ENCODE data around the gene MEPCE. TPM values are rescaled to one million over a fixed set of nuclear protein-coding genes. Genes with fewer than 3 reads are reported as not detected.
"Not testable (repeated sequence)": the region's sequence is repeated elsewhere in the genome, so short reads cannot be mapped to it uniquely, and the experiment has no call there.

MEPCE gene
- total RNA-seq, 2 donors from 2014 or later, result 44.0 to 60.5 TPM

DNA sequence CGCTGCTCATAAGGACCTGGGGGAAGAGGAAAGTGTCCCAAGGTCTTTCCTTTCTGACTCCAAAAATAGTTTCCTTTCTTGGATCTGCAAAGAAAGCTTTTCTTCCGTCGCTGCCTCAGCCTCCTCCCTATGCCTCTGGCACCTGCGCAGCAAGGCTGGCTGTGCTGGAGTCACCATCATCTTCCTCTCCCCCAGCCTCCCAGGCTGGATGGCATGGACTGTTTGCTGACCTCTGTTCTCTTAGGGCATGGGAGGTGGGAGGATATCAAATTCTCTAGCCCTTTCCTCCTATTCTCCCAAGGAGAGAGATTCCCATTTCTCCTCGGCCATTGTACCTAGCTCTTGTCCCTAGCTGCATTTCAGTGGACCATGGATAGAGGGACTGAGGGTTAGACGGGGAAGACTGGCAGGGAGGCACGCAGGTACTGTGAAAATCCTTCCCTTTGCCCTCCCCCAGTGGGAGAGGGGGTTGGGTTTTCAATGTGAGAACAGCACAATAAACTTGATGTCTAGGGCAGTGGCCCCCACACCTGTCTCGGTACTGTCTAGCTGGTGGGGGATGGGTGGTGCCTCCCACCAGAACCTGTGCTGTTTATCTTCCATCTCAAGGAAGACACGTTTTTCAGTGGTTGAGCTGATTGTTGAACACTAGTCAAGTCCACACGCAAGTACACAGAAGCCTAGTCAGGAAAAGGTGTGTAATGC is 4.1 kb downstream of the MEPCE start:
- no peak for ATAC-seq
- peak overlapping the region; percentile 97 for H3K4me3 Mint-ChIP-seq
- DNase-seq (ENCODE audit: low spot score), result no peak
- no peaks in the 10 kb centered on the region for H3K27me3 Mint-ChIP-seq
- H3K4me1 Mint-ChIP-seq (ENCODE audit: low read depth in 2 of 2), result peaks cover 41 to 46% of the 10 kb centered on the region in 2 donors
- H3K27ac Mint-ChIP-seq, result peak overlapping the region; percentile 51 to 91
- peaks cover 19% of the 10 kb centered on the region for H3K36me3 Mint-ChIP-seq
- H3K9me3 Mint-ChIP-seq, result no peaks in the 10 kb centered on the region

GRCh38 chr7:100434297-100435144 is 4.9 kb downstream of the MEPCE start:
- Mint-ChIP-seq H3K27ac (peak overlapping the region; percentile 87 to 91), H3K4me1 (ENCODE audit: low read depth in 2 of 2) (peaks cover 34 to 39% of the 10 kb centered on the region in 2 donors), H3K27me3 (no peaks in the 10 kb centered on the region), H3K9me3 (no peaks in the 10 kb centered on the region), H3K36me3 (peaks cover 15% of the 10 kb centered on the region), H3K4me3 (peak overlapping the region; percentile 97)
- ATAC-seq, result no peak
- DNase-seq (ENCODE audit: low spot score), result no peak

GRCh38 chr7:100435401-100436304 is 6.0 kb downstream of the MEPCE start:
- Mint-ChIP-seq H3K9me3 (no peaks in the 10 kb centered on the region), H3K4me3 (peak overlapping the region; percentile 97), H3K36me3 (peaks cover 14% of the 10 kb centered on the region), H3K27ac (peak overlapping the region; percentile 89 to 91), H3K4me1 (ENCODE audit: low read depth in 2 of 2) (peaks cover 29 to 36% of the 10 kb centered on the region in 2 donors), H3K27me3 (no peaks in the 10 kb centered on the region)
- DNase-seq (ENCODE audit: low spot score) (no peak), ATAC-seq (peak; percentile 57 to 59)

DNA sequence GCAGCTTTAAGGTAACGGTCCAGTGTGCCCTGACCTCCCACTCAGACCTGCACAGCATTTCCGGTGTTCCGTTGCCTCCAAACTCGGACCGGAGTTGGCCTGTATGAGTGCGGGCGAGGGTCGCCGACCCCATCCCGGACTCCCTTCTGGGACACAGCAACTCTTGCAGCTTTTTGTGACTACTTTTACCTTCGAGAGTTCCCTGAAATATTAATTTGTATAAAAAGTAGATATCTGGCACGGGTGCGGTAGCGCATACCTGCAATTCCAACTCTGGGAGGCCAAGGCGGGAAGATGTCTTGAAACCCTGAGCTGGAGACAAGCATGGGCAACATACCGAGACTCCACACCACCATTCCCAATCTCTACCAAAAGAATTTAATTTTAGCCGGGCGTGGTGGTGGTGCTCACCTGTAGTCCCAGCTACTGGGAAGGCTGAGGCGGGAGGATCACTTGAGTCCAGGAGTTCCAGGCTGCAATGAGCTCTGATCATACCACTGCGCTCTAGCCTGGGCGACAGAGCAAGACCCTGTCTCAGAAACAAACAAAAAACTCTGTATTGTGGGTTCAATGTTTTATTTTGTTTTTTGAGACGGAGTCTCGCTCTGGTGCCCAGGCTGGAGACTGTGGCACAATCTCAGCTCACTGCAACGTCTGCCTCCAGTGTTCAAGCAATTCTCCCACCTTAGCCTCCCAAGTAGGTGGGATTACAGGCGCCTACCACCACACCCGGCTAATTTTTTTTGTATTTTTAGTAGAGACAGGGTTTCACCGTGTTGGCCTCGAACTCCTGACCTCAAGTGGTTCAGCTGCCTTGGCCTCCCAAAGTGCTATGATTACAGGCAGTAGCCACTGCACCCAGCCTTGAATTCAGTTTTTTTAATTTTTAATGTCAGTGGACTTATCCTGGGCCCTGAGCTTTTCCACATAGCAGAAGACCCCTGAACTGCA is 7.8 kb downstream of the MEPCE start:
- H3K4me1 Mint-ChIP-seq (ENCODE audit: low read depth in 2 of 2), result peaks cover 17 to 24% of the 10 kb centered on the region in 2 donors
- H3K27me3 Mint-ChIP-seq, result no peaks in the 10 kb centered on the region
- no peaks in the 10 kb centered on the region for H3K9me3 Mint-ChIP-seq
- peak overlapping the region; percentile 3 for H3K4me3 Mint-ChIP-seq
- DNase-seq (ENCODE audit: low spot score), result no peak
- peaks cover 11% of the 10 kb centered on the region for H3K36me3 Mint-ChIP-seq
- H3K27ac Mint-ChIP-seq, result no peak overlapping the region
- no peak for ATAC-seq

DNA sequence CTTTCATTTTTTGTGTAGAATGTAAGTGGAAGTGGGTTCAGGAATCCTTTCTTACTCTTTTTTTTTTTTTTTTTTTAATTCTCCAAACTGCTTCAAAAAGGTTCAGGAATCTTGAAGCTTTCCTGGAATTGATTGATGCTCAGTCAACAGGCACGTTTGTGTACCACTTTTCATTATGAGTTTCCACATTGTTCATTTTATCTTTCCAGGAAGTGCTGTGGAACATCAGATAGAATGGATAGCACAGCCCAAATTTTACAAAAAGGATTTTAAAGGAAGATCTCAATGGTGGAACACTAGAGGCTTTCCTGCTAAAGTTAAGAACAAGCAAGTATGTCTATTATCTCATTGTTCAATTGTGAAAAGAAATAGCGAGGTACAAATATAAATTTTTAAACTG is 8.5 kb downstream of the MEPCE start:
- Mint-ChIP-seq H3K4me1 (ENCODE audit: low read depth in 2 of 2) (peaks cover 14 to 20% of the 10 kb centered on the region in 2 donors), H3K4me3 (peak overlapping the region; percentile 20), H3K27ac (no peak overlapping the region), H3K27me3 (no peaks in the 10 kb centered on the region), H3K36me3 (peaks cover 9% of the 10 kb centered on the region), H3K9me3 (no peaks in the 10 kb centered on the region)
- no peak for DNase-seq (ENCODE audit: low spot score)
- ATAC-seq, result no peak

DNA sequence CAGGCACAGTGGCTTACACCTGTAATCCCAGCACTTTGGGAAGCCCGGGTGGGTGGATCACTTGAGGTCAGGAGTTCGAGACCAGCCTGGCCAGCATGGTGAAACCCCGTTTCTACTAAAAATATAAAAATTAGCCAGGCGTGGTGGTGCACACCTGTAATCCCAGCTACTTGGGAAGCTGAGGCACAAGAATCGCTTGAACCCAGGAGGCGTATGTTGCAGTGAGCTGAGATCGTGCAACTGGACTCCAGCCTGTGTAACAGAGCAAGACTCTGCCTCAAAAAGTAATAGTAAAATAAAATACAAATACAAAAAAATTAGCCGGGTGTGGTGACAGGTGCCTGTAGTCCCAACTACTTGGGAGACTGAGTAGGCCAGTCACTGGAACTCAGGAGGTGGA is 9.1 kb downstream of the MEPCE start:
- not testable (repeated sequence) for H3K36me3 Mint-ChIP-seq; H3K27me3 Mint-ChIP-seq; DNase-seq (ENCODE audit: low spot score); H3K4me3 Mint-ChIP-seq; H3K27ac Mint-ChIP-seq; ATAC-seq; H3K9me3 Mint-ChIP-seq
- H3K4me1 Mint-ChIP-seq (ENCODE audit: low read depth in 2 of 2), result peaks cover 12 to 16% of the 10 kb centered on the region in 2 donors

DNA sequence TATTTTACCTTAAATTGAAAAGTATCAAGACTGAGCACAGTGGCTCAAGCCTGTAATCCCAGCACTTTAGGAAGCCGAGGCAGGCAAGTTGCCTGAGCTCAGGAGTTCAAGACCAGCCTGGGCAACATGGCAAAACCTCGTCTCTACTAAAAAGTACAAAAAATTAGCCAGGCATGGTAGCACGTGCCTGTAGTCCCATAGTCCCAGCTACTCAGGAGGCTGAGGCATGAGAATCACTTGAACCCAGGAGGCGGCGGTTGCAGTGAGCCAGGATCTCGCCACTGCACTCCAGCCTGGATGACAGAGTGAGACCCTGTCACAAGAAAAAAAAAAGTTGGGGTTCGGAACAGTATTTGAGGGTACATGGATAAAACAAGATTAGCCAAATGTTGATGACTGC is 9.6 kb downstream of the MEPCE start:
- not testable (repeated sequence) for DNase-seq (ENCODE audit: low spot score); H3K27me3 Mint-ChIP-seq; H3K36me3 Mint-ChIP-seq; H3K4me3 Mint-ChIP-seq; ATAC-seq; H3K9me3 Mint-ChIP-seq; H3K27ac Mint-ChIP-seq
- H3K4me1 Mint-ChIP-seq (ENCODE audit: low read depth in 2 of 2), result peaks cover 10 to 11% of the 10 kb centered on the region in 2 donors

DNA sequence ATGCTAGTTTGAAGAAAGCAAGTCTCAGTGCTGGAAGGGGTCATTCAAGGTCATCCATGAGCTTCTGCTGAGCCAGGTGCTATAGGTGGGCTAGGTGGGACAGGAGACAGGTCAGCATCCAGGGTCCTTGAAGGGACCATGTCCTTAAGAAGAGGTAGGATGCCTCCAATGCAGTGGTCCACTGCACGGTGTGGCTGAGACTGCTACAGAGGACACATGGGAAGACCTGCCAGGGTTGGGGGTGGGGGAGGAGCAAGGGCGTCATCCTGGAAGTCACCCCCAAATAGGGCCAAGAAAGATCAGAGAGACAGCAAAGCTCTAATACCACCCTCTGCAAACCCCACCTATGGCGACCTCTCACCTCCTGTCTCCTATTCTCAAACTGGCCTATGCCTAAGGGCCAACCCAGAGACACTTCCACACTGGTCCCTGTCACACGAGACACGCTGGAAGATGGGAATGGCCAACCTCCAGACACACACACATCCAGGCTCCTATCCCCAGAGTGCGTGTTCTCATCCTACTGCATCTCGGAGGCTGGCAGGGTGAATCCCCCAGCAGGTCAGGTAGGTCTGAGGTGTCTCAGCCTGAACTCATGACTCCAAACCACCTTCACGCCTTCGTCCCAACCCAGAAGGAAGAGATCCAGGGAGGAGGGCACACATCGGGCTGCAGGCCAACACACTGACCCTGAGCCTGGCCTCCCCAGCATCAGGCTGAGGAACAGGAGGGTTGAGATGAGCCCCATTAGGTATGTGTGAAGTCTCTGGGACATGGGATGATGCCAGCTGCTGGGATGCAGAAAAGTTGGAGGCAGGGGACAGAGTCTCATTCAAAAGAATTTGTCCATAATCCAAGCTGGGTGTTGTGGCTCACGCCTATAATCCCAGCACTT is 12.3 kb downstream of the MEPCE start:
- Mint-ChIP-seq H3K36me3 (no peaks in the 10 kb centered on the region), H3K27ac (no peak overlapping the region), H3K4me3 (no peak overlapping the region), H3K4me1 (ENCODE audit: low read depth in 2 of 2) (no peaks in the 10 kb centered on the region), H3K9me3 (no peaks in the 10 kb centered on the region), H3K27me3 (no peaks in the 10 kb centered on the region)
- no peak for DNase-seq (ENCODE audit: low spot score)
- peak in 1 of 2 donors; percentile 24 for ATAC-seq

DNA sequence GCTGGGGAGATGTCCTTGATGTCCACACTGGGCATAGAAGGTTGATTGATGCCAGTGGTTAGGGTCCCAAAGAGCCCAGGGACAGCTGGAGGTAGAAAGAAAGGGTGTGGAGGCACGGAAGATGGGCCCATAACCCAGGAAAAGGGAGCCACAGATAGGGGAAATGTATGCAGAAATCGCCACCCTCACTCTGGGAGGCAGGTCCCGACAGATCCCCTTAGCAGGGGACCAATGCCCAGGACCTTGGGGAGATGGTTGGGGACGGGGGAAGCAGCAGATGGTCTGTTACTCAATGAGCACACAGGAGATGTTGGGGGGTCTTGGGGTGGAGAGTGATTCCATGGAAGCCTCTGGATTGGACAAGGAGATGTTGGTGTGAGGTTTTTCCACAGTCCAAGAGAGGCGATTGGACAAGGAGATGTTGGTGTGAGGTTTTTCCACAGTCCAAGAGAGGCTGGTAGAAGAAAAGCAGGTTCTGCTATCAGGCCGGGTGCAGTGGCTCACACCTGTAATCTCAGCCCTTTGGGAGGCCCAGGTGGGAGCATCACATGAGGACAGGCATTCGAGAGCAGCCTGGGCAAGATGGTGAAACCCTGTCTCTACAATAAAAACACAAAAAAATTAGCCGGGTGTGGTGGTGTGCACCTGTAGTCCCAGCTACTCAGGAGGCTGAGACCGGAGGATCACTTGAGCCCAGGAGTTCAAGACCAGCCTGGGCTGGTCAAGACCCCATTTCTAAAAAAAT is 13.6 kb downstream of the MEPCE start:
- no peak for DNase-seq (ENCODE audit: low spot score)
- Mint-ChIP-seq H3K9me3 (no peaks in the 10 kb centered on the region), H3K36me3 (no peaks in the 10 kb centered on the region), H3K4me1 (ENCODE audit: low read depth in 2 of 2) (no peaks in the 10 kb centered on the region), H3K27ac (no peak overlapping the region), H3K4me3 (no peak overlapping the region), H3K27me3 (no peaks in the 10 kb centered on the region)
- ATAC-seq, result no peak

GRCh38 chr7:100444311-100445278 is 15.0 kb downstream of the MEPCE start:
- H3K4me3 Mint-ChIP-seq, result no peak overlapping the region
- ATAC-seq (peak in 1 of 2 donors; percentile 48), DNase-seq (ENCODE audit: low spot score) (no peak)
- H3K27me3 Mint-ChIP-seq, result no peaks in the 10 kb centered on the region
- no peaks in the 10 kb centered on the region for H3K4me1 Mint-ChIP-seq (ENCODE audit: low read depth in 2 of 2)
- H3K27ac Mint-ChIP-seq, result no peak overlapping the region
- H3K9me3 Mint-ChIP-seq, result no peaks in the 10 kb centered on the region
- H3K36me3 Mint-ChIP-seq, result no peaks in the 10 kb centered on the region

DNA sequence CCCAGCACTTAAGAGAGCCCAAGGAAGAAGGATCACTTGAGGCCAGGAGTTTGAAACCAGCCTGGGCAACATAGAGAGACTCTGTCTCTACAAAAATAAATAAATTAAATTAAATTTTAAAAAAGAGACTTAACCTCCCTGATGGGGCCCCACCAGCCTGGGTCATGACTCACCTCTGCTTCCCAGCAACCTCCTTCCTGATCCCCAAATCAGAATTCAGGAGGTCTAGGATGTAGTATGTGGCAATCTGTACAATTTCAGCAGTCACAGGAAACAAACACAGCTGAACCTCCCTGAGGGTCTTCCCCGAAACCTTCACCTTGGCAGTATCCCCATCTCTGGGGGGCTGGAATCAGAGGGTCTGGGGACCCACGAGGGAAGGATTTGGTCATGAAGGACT is 16.4 kb downstream of the MEPCE start:
- DNase-seq (ENCODE audit: low spot score), result no peak
- no peak overlapping the region for H3K4me3 Mint-ChIP-seq
- H3K9me3 Mint-ChIP-seq, result no peaks in the 10 kb centered on the region
- H3K27ac Mint-ChIP-seq, result no peak overlapping the region
- ATAC-seq, result no peak
- H3K27me3 Mint-ChIP-seq, result no peaks in the 10 kb centered on the region
- no peaks in the 10 kb centered on the region for H3K4me1 Mint-ChIP-seq (ENCODE audit: low read depth in 2 of 2)
- H3K36me3 Mint-ChIP-seq, result no peaks in the 10 kb centered on the region
